Calu3 (cell line): Measurements from ENCODE around the gene CACNA1S. TPM values are rescaled to one million over a fixed set of nuclear protein-coding genes. Genes with fewer than 3 reads are reported as not detected.

Source experiments
- BruUV-seq: library from RNA; stranded (reverse); fragments of 400-500 nt; replicated peaks from 2 replicates; lab custom pipeline; 2021; lab: Mats Ljungman, UMichigan
- CTCF ChIA-PET: fragments of 300-600 bp; sonication (Branson Sonifier 250); formaldehyde crosslinking; loops from one replicate; lab custom pipeline; 2022; ENCODE audit warnings: antibody characterized with exemption; lab: Charles Lee
- DNase-seq: peaks from one replicate; pipeline ENCODE4 v3.0.0; 2022
- H3K27ac Mint-ChIP-seq: one replicate; pipeline ENCODE4 v1.8.0; 2022; ENCODE audit warnings: mixed read lengths; ENCODE audit not compliant: unreplicated experiment
- H3K27me3 Mint-ChIP-seq: one replicate; pipeline ENCODE4 v1.8.0; 2022; ENCODE audit warnings: mixed read lengths; ENCODE audit not compliant: unreplicated experiment
- H3K36me3 Mint-ChIP-seq: one replicate; pipeline ENCODE4 v1.8.0; 2022; ENCODE audit warnings: mild to moderate bottlenecking, moderate library complexity, mixed read lengths; ENCODE audit not compliant: insufficient read depth, unreplicated experiment
- H3K4me1 Mint-ChIP-seq: one replicate; pipeline ENCODE4 v1.8.0; 2022; ENCODE audit warnings: mild to moderate bottlenecking, low read depth, mixed read lengths; ENCODE audit not compliant: unreplicated experiment
- H3K4me3 Mint-ChIP-seq: one replicate; pipeline ENCODE4 v1.8.0; 2022; ENCODE audit warnings: mild to moderate bottlenecking, low read depth, moderate library complexity, mixed read lengths; ENCODE audit not compliant: unreplicated experiment
- H3K9me3 Mint-ChIP-seq: one replicate; pipeline ENCODE4 v1.8.0; 2022; ENCODE audit warnings: low read depth, mixed read lengths; ENCODE audit not compliant: unreplicated experiment
- CTCF ChIP-seq: fragments of 200-600 bp; IDR thresholded peaks from one replicate; pipeline ENCODE4 v1.8.0; 2022; ENCODE audit warnings: antibody characterized with exemption; ENCODE audit not compliant: unreplicated experiment
- intact Hi-C: fragments of 100-400 bp; cut with micrococcal nuclease; formaldehyde crosslinking; loops from one replicate; pipeline ENCODE4 v1.10.0; 2022; ENCODE audit not compliant: unreplicated experiment
- total RNA-seq: library from RNA; stranded (reverse); gene quantifications from 2 replicates; pipeline ENCODE4 v1.2.3, GENCODE V29; 2022

The CACNA1S gene
- total RNA-seq, 1 experiment from 2014 or later = not detected

- TF ChIP-seq CTCF = no peak
- BruUV-seq = no TSS peak
- peaks cover 42% of the 10 kb centered on the region for H3K36me3 Mint-ChIP-seq
- intact Hi-C loops = no loop called here
- H3K9me3 Mint-ChIP-seq = no peaks in the 10 kb centered on the region
- H3K4me1 Mint-ChIP-seq = no peaks in the 10 kb centered on the region
- CTCF ChIA-PET = no interaction called here
- H3K27me3 Mint-ChIP-seq = no peaks in the 10 kb centered on the region
- no peak for DNase-seq
- no peak overlapping the region for H3K4me3 Mint-ChIP-seq
- H3K27ac Mint-ChIP-seq = no peak overlapping the region
Measured at GRCh38 chr1:201144701-201145100, 32.5 kb upstream of the CACNA1S start.

- Mint-ChIP-seq H3K4me1 (no peaks in the 10 kb centered on the region), H3K9me3 (no peaks in the 10 kb centered on the region), H3K4me3 (no peak overlapping the region), H3K36me3 (peaks cover 35% of the 10 kb centered on the region), H3K27me3 (no peaks in the 10 kb centered on the region), H3K27ac (no peak overlapping the region)
- no peak for TF ChIP-seq CTCF
- CTCF ChIA-PET = no interaction called here
- intact Hi-C loops = no loop called here
- no TSS peak for BruUV-seq
- no peak for DNase-seq
Measured at GRCh38 chr1:201143726-201144635, 31.8 kb upstream of the CACNA1S start.

GRCh38 chr1:201142849-201143725 lies 30.9 kb upstream of the CACNA1S start:
- CTCF ChIA-PET = no interaction called here
- H3K9me3 Mint-ChIP-seq = no peaks in the 10 kb centered on the region
- intact Hi-C loops = no loop called here
- H3K4me3 Mint-ChIP-seq = no peak overlapping the region
- no peaks in the 10 kb centered on the region for H3K4me1 Mint-ChIP-seq
- BruUV-seq = no TSS peak
- no peak for DNase-seq
- no peaks in the 10 kb centered on the region for H3K27me3 Mint-ChIP-seq
- peaks cover 35% of the 10 kb centered on the region for H3K36me3 Mint-ChIP-seq
- no peak overlapping the region for H3K27ac Mint-ChIP-seq
- no peak for TF ChIP-seq CTCF

GRCh38 chr1:201142011-201142848 lies 30.0 kb upstream of the CACNA1S start:
- H3K36me3 Mint-ChIP-seq = peaks cover 32% of the 10 kb centered on the region
- intact Hi-C loops = no loop called here

More at GRCh38 chr1:201142011-201142848, 30.0 kb upstream of the CACNA1S start:
- CTCF ChIA-PET = no interaction called here
- H3K4me3 Mint-ChIP-seq = no peak overlapping the region
- TF ChIP-seq CTCF = no peak
- DNase-seq = no peak
- H3K4me1 Mint-ChIP-seq = no peaks in the 10 kb centered on the region
- H3K9me3 Mint-ChIP-seq = no peaks in the 10 kb centered on the region
- H3K27ac Mint-ChIP-seq = no peak overlapping the region
- H3K27me3 Mint-ChIP-seq = no peaks in the 10 kb centered on the region
- no TSS peak for BruUV-seq
